HCT116 (cell line): Measurements from ENCODE around the gene AAR2. TPM values are rescaled to one million over a fixed set of nuclear protein-coding genes. Genes with fewer than 3 reads are reported as not detected.

Source experiments
- ATAC-seq: fragments of 200-7000 bp; cut with Tn5 transposase; 2 replicates; pipeline ENCODE4 v1.9.1; 2020; ENCODE audit warnings: mild to moderate bottlenecking, moderate library complexity
- BruUV-seq: library from RNA; stranded (reverse); fragments of 400-500 nt; replicated peaks from 2 replicates; lab custom pipeline; 2021; lab: Mats Ljungman, UMichigan
- CTCF ChIA-PET: fragments of 300-600 bp; sonication (Branson Sonifier 250); formaldehyde crosslinking; loops from one replicate; lab custom pipeline; 2021; ENCODE audit warnings: antibody characterized with exemption; lab: Charles Lee
- POLR2A ChIA-PET: fragments of 300-600, 350-600 bp; sonication (Branson Sonifier 250); formaldehyde crosslinking; loops from one replicate; lab custom pipeline; 2021; ENCODE audit warnings: antibody characterized with exemption; lab: Charles Lee
- RAD21 ChIA-PET, 2 experiments: fragments of 300-600 bp; sonication (Branson Sonifier 250); formaldehyde crosslinking; loops; one replicate each; lab custom pipeline; 2023; ENCODE audit warnings: low total read pairs in 2 of 2; ENCODE audit not compliant: uncharacterized antibody in 2 of 2, unreplicated experiment in 2 of 2, low non-redundant PET in 1 of 2; lab: Charles Lee
- DNase-seq: peaks from one replicate; pipeline ENCODE4 v3.0.0-alpha.2; 2010; ENCODE audit warnings: low read depth, low spot score
- H2AFZ ChIP-seq: fragments of 200-600 bp; shearing (Covaris generic), sonication (generic); 2 replicates; pipeline ENCODE4 v1.6.1; 2017; ENCODE audit warnings: low read depth, mixed run types, mixed read lengths, antibody characterized with exemption, low read length; ENCODE audit not compliant: poor library complexity, severe bottlenecking
- H3K27ac ChIP-seq: 2 replicates; pipeline ENCODE4 v1.5.1; 2012; ENCODE audit warnings: low read depth, low read length
- H3K27me3 ChIP-seq: fragments of 200-600 bp; sonication (generic); 2 replicates; pipeline ENCODE4 v1.6.1; 2016; ENCODE audit warnings: mixed run types, low read length, mixed read lengths; ENCODE audit not compliant: insufficient read depth
- H3K36me3 ChIP-seq, 2 experiments: fragments of 200-500 bp in 1 of 2; fragments of 200-600 bp in 1 of 2; sonication (Bioruptor generic) in 1 of 2; sonication (generic) in 1 of 2; 2 replicates each; pipeline versions ENCODE4 v1.5.1 to v1.6.1; 2014 to 2016; ENCODE audit warnings: low read length in 2 of 2, inconsistent platforms in 1 of 2, mixed read lengths in 1 of 2, mixed run types in 1 of 2; ENCODE audit not compliant: insufficient read depth in 2 of 2, control insufficient read depth in 1 of 2
- H3K4me1 ChIP-seq, 2 experiments: fragments of 200-600 bp in 1 of 2; sonication (generic) in 1 of 2; 2 replicates each; pipeline versions ENCODE4 v1.5.1 to v1.6.1; 2012 to 2017; ENCODE audit warnings: low read length in 2 of 2, inconsistent platforms in 1 of 2, mild to moderate bottlenecking in 1 of 2, mixed read lengths in 1 of 2, mixed run types in 1 of 2, moderate library complexity in 1 of 2; ENCODE audit not compliant: insufficient read depth in 2 of 2, control insufficient read depth in 1 of 2
- H3K4me2 ChIP-seq: fragments of 200-600 bp; sonication (generic); 2 replicates; pipeline ENCODE4 v1.6.1; 2017; ENCODE audit warnings: mixed run types, low read length, mixed read lengths
- H3K4me3 ChIP-seq, 2 experiments: fragments of 200-600 bp in 1 of 2; sonication (generic) in 1 of 2; replicated peaks in 1 of 2; 2 replicates each; pipeline ENCODE4 v1.5.1; 2011 to 2016; ENCODE audit warnings: low read length in 2 of 2, control low read depth in 1 of 2, low read depth in 1 of 2, mild to moderate bottlenecking in 1 of 2, mixed read lengths in 1 of 2, mixed run types in 1 of 2
- H3K79me2 ChIP-seq: fragments of 200-600 bp; sonication (generic); 2 replicates; pipeline ENCODE4 v1.6.1; 2017; ENCODE audit warnings: mild to moderate bottlenecking, mixed run types, low read length, moderate library complexity, mixed read lengths; ENCODE audit not compliant: insufficient read depth
- H3K9ac ChIP-seq: fragments of 200-600 bp; sonication (generic); 2 replicates; pipeline ENCODE4 v1.6.1; 2016; ENCODE audit warnings: low read length, mixed read lengths
- H3K9me2 ChIP-seq: fragments of 200-600 bp; sonication (generic), shearing (Covaris generic); 2 replicates; pipeline ENCODE4 v1.6.1; 2017; ENCODE audit warnings: mixed run types, mild to moderate bottlenecking, moderate library complexity; ENCODE audit not compliant: insufficient read depth
- H3K9me3 ChIP-seq, 2 experiments: fragments of 200-500 bp in 1 of 2; fragments of 200-600 bp in 1 of 2; sonication (Bioruptor generic) in 1 of 2; sonication (generic) in 1 of 2; 2 replicates each; pipeline ENCODE4 v1.6.1; 2014 to 2017; ENCODE audit warnings: low read length in 2 of 2, mixed read lengths in 2 of 2, inconsistent platforms in 1 of 2, low read depth in 1 of 2, mild to moderate bottlenecking in 1 of 2, mixed run types in 1 of 2, moderate library complexity in 1 of 2; ENCODE audit not compliant: control insufficient read depth in 1 of 2, insufficient read depth in 1 of 2
- H4K20me1 ChIP-seq: fragments of 200-600 bp; sonication (generic), shearing (Covaris generic); 2 replicates; pipeline ENCODE4 v1.6.1; 2017; ENCODE audit warnings: mixed run types, mild to moderate bottlenecking, moderate library complexity; ENCODE audit not compliant: insufficient read depth
- CBX3 ChIP-seq: IDR thresholded peaks from 2 replicates; pipeline ENCODE4 v1.6.1; 2012; ENCODE audit warnings: low read depth
- EGR1 ChIP-seq: IDR thresholded peaks from 2 replicates; pipeline ENCODE4 v1.6.1; 2012; ENCODE audit warnings: low read depth
- ELF1 ChIP-seq: IDR thresholded peaks from 2 replicates; pipeline ENCODE4 v1.6.1; 2012; ENCODE audit warnings: low read depth, borderline replicate concordance
- EZH2 ChIP-seq: fragments of 200-600 bp; sonication (generic); IDR thresholded peaks from 2 replicates; pipeline ENCODE4 v1.6.1; 2017; ENCODE audit warnings: antibody characterized with exemption, mixed run types
- FOSL1 ChIP-seq: IDR thresholded peaks from 2 replicates; pipeline ENCODE4 v1.6.1; 2012; ENCODE audit warnings: low read depth
- JUND ChIP-seq: IDR thresholded peaks from 2 replicates; pipeline ENCODE4 v1.6.1; 2012
- POLR2A ChIP-seq: IDR thresholded peaks from 2 replicates; pipeline ENCODE4 v1.7.0; 2011; ENCODE audit warnings: borderline replicate concordance; ENCODE audit not compliant: insufficient read depth, insufficient read length; ENCODE audit errors: extremely low read depth
- POLR2AphosphoS5 ChIP-seq: IDR thresholded peaks from 2 replicates; pipeline ENCODE4 v1.6.1; 2011; ENCODE audit warnings: mild to moderate bottlenecking, low read depth, low read length, moderate library complexity
- RAD21 ChIP-seq: IDR thresholded peaks from 2 replicates; pipeline ENCODE4 v1.6.1; 2012; ENCODE audit warnings: low read depth, mild to moderate bottlenecking
- SIN3A ChIP-seq: IDR thresholded peaks from 2 replicates; pipeline ENCODE4 v1.6.1; 2012; ENCODE audit warnings: low read depth
- SP1 ChIP-seq: IDR thresholded peaks from 2 replicates; pipeline ENCODE4 v1.6.1; 2012; ENCODE audit warnings: low read depth
- YY1 ChIP-seq: IDR thresholded peaks from 2 replicates; pipeline ENCODE4 v1.6.1; 2011; ENCODE audit warnings: low read length, low read depth, moderate library complexity, mild to moderate bottlenecking; ENCODE audit not compliant: insufficient replicate concordance; ENCODE audit errors: extremely low read depth
- ZFX ChIP-seq: fragments of 450-650 bp; IDR thresholded peaks from 2 replicates; pipeline ENCODE4 v1.6.1; 2017
- intact Hi-C: fragments of 100-400 bp; cut with micrococcal nuclease; formaldehyde crosslinking; loops from 2 replicates; pipeline ENCODE4 v1.10.0; 2022
- total RNA-seq: library from RNA; stranded (reverse); gene quantifications from one replicate; pipeline ENCODE4 v1.2.1, GENCODE V29; 2021; ENCODE audit not compliant: unreplicated experiment
- TF ChIP-seq, protein P1 (sequence below): IDR thresholded peaks from 2 replicates; pipeline ENCODE4 v1.6.1; 2012
- TF ChIP-seq, protein P2 (sequence below), 3 experiments: fragments of 200-600 bp in 1 of 3; sonication (generic) in 1 of 3; IDR thresholded peaks in 2 of 3; conservative IDR thresholded peaks in 1 of 3; 2 replicates each; pipeline ENCODE4 v1.5.1; 2012 to 2017; ENCODE audit warnings: low read depth in 2 of 3, low read length in 2 of 3, antibody characterized with exemption in 1 of 3, borderline replicate concordance in 1 of 3, control low read depth in 1 of 3, mild to moderate bottlenecking in 1 of 3, mixed read lengths in 1 of 3, mixed run types in 1 of 3, moderate library complexity in 1 of 3; ENCODE audit not compliant: insufficient read depth in 1 of 3
- TF ChIP-seq, protein P3 (sequence below): IDR thresholded peaks from 2 replicates; pipeline ENCODE4 v1.6.1; 2012
- TF ChIP-seq, protein P4 (sequence below): IDR thresholded peaks from 2 replicates; pipeline ENCODE4 v1.6.1; 2012; ENCODE audit warnings: low read depth
- TF ChIP-seq, protein P5 (sequence below): IDR thresholded peaks from 2 replicates; pipeline ENCODE4 v1.6.1; 2011; ENCODE audit warnings: mild to moderate bottlenecking, low read length, moderate library complexity; ENCODE audit not compliant: insufficient replicate concordance; ENCODE audit errors: extremely low read depth

The AAR2 gene
- total RNA-seq, 1 experiment from 2014 or later, result 23.3 TPM

DNA sequence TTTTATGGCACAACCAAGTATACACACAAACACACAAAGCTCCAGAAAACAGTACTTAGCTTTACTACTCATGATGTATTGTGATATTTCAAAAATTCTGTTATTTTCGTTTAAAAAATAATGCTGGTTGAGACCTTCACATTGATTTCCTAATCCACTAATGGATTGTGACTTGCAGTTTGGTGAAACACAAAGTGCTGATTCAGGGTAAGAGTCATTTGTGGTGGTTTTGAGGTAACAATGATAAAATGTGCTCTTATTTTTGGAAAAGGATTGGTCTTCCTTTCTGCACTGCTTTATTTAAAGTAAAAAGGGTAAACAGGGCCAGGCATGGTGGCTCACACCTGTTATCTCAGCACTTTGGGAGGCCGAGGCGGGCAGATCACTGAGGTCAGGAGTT lies 1.9 kb downstream of the AAR2 start:
- Histone ChIP-seq H3K4me2 (0 out of 2 replicates have a peak overlapping the region, but pooled peaks have one; percentile 11), H3K27me3 (no peaks in the 10 kb centered on the region), H3K9me3 (no peaks in the 10 kb centered on the region), H3K9ac (no peak overlapping the region), H3K4me3 (no peak overlapping the region), H4K20me1 (no peaks in the 10 kb centered on the region), H3K27ac (no peak overlapping the region), H3K9me2 (no peaks in the 10 kb centered on the region), H3K36me3 (peaks cover 10 to 30% of the 10 kb centered on the region in 2 experiments; a peak in 3 of 4 replicates), H3K79me2 (peaks cover 68% of the 10 kb centered on the region), H3K4me1 (peaks cover 10 to 13% of the 10 kb centered on the region in 2 experiments), H2AFZ (no peak overlapping the region)
- POLR2A ChIA-PET, result no interaction called here
- RAD21 ChIA-PET, result no interaction called here
- TF ChIP-seq JUND (no peak), POLR2A (no peak), SP1 (no peak), EGR1 (no peak), FOSL1 (no peak), YY1 (no peak), POLR2AphosphoS5 (no peak), CBX3 (no peak), ELF1 (no peak), SIN3A (no peak), EZH2 (no peak), ZFX (no peak), RAD21 (no peak)
- TF ChIP-seq, protein P1, sequence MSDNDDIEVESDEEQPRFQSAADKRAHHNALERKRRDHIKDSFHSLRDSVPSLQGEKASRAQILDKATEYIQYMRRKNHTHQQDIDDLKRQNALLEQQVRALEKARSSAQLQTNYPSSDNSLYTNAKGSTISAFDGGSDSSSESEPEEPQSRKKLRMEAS, result no peak
- TF ChIP-seq, protein P2, sequence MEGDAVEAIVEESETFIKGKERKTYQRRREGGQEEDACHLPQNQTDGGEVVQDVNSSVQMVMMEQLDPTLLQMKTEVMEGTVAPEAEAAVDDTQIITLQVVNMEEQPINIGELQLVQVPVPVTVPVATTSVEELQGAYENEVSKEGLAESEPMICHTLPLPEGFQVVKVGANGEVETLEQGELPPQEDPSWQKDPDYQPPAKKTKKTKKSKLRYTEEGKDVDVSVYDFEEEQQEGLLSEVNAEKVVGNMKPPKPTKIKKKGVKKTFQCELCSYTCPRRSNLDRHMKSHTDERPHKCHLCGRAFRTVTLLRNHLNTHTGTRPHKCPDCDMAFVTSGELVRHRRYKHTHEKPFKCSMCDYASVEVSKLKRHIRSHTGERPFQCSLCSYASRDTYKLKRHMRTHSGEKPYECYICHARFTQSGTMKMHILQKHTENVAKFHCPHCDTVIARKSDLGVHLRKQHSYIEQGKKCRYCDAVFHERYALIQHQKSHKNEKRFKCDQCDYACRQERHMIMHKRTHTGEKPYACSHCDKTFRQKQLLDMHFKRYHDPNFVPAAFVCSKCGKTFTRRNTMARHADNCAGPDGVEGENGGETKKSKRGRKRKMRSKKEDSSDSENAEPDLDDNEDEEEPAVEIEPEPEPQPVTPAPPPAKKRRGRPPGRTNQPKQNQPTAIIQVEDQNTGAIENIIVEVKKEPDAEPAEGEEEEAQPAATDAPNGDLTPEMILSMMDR (IDR thresholded peaks at IDR 0.05 in 2 of 3, conservative IDR thresholded peaks at IDR 0.05 in 1 of 3; ENCODE audit: borderline replicate concordance in 1 of 3, insufficient read depth in 1 of 3, low read depth in 2 of 3, low read length in 2 of 3), result no peak
- TF ChIP-seq, protein P3, sequence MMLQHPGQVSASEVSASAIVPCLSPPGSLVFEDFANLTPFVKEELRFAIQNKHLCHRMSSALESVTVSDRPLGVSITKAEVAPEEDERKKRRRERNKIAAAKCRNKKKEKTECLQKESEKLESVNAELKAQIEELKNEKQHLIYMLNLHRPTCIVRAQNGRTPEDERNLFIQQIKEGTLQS, result no peak
- TF ChIP-seq, protein P4, sequence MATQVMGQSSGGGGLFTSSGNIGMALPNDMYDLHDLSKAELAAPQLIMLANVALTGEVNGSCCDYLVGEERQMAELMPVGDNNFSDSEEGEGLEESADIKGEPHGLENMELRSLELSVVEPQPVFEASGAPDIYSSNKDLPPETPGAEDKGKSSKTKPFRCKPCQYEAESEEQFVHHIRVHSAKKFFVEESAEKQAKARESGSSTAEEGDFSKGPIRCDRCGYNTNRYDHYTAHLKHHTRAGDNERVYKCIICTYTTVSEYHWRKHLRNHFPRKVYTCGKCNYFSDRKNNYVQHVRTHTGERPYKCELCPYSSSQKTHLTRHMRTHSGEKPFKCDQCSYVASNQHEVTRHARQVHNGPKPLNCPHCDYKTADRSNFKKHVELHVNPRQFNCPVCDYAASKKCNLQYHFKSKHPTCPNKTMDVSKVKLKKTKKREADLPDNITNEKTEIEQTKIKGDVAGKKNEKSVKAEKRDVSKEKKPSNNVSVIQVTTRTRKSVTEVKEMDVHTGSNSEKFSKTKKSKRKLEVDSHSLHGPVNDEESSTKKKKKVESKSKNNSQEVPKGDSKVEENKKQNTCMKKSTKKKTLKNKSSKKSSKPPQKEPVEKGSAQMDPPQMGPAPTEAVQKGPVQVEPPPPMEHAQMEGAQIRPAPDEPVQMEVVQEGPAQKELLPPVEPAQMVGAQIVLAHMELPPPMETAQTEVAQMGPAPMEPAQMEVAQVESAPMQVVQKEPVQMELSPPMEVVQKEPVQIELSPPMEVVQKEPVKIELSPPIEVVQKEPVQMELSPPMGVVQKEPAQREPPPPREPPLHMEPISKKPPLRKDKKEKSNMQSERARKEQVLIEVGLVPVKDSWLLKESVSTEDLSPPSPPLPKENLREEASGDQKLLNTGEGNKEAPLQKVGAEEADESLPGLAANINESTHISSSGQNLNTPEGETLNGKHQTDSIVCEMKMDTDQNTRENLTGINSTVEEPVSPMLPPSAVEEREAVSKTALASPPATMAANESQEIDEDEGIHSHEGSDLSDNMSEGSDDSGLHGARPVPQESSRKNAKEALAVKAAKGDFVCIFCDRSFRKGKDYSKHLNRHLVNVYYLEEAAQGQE, result no peak
- TF ChIP-seq, protein P5, sequence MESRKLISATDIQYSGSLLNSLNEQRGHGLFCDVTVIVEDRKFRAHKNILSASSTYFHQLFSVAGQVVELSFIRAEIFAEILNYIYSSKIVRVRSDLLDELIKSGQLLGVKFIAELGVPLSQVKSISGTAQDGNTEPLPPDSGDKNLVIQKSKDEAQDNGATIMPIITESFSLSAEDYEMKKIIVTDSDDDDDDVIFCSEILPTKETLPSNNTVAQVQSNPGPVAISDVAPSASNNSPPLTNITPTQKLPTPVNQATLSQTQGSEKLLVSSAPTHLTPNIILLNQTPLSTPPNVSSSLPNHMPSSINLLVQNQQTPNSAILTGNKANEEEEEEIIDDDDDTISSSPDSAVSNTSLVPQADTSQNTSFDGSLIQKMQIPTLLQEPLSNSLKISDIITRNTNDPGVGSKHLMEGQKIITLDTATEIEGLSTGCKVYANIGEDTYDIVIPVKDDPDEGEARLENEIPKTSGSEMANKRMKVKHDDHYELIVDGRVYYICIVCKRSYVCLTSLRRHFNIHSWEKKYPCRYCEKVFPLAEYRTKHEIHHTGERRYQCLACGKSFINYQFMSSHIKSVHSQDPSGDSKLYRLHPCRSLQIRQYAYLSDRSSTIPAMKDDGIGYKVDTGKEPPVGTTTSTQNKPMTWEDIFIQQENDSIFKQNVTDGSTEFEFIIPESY, result no peak
- ATAC-seq (no peak), DNase-seq (no peak)
- no TSS peak for BruUV-seq
- CTCF ChIA-PET, result interaction anchor here (2.3 kb wide), 1 partner anchor 162 kb away, joined by 7 read pairs; no protein-coding TSS in a partner anchor
- intact Hi-C loops, result no loop called here
